H1 (cell line): Measurements from ENCODE around the gene NLRP12. TPM values are rescaled to one million over a fixed set of nuclear protein-coding genes. Genes with fewer than 3 reads are reported as not detected.

Source experiments
- RNF2 ChIP-seq: fragments of 200-900, 300-1000 bp; sonication (generic); IDR thresholded peaks from 2 replicates; pipeline ENCODE4 v1.7.1; 2016; ENCODE audit warnings: borderline replicate concordance, low read depth, mild to moderate bottlenecking, antibody characterized with exemption, low read length; ENCODE audit not compliant: poor library complexity, severe bottlenecking; ENCODE audit errors: missing control alignments
- polyA plus RNA-seq, 7 experiments: library from polyadenylated mRNA; depleted of rRNA in 3 of 7; stranded (reverse) in 5 of 7; unstranded in 2 of 7; fragments of >200 nt in 5 of 7; fragments of 200-250 nt in 2 of 7; gene quantifications; 1 replicate in 5 of 7; 2 replicates in 1 of 7; 4 replicates in 1 of 7; pipeline versions ENCODE4 v1.2.1 to v1.2.3, GENCODE V29; 2011 to 2013; ENCODE audit warnings: missing spikeins in 2 of 7, mixed read lengths in 2 of 7
- total RNA-seq: library from RNA; stranded (reverse); fragmentation: NEBNext Ultra II Directional; extraction: Animal tissue kit (Norgen Biotek cat#: 25700); gene quantifications from 2 replicates; pipeline ENCODE4 v1.2.1, GENCODE V29; 2021

The NLRP12 gene
- total and polyA plus RNA-seq, 2 of the 8 experiments (the other 6 are each of a cell fraction or from before 2014, with no cell fraction given): 1.0 to 1.8 TPM

DNA sequence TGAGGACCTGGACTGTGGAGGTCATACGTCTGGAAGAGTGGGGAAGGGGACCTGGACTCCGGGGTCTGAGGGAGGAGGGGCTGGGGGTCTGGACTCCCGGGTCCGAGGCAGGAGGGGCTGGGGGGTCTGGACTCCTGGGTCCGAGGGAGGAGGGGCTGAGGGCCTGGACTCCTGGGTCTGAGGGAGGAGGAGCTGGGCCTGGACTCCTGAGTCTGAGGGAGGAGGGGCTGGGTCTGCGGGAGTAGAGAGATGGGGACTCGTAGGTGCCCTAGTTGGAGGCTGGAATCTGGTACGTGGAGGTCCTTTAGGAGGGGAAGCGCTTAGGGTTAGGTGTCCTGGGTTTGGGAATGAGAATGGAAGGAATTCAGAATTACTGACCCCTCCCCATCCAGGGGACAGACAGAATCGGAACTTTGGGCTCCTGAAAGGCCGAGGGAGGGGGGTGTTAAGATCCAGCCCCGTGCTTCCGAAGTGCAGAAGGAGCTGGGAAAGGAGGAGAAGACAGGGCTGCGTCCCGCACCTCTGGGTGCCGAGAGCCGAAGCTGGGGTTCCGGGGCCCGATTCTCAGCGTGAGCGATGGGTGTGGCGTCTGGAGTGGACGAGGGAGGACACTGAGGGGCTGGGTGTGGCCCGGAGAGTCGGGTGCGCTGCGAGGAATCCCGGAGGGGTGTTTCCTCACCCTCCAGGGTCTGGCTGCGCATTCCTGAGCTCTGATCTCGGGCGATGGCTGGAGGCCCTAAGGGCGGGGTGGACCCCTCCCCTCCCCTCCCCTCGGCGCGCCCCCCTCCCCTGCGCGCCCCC lies 44.2 kb upstream of the NLRP12 start (continued):
- no peak for TF ChIP-seq RNF2
